Fibroblast of lung (primary cell): ENCODE measurements around the gene ZNF827.

Experiments
- CTCF ChIP-seq, 2 donors: IDR thresholded peaks in 1 of 2; conservative IDR thresholded peaks in 1 of 2; 1 replicate in 1 of 2; 2 replicates in 1 of 2; pipeline ENCODE4 v1.5.1; 2011 to 2012; ENCODE audit warnings: low read length in 2 of 2, control low read depth in 1 of 2, inconsistent platforms in 1 of 2, low read depth in 1 of 2, mild to moderate bottlenecking in 1 of 2
- EZH2 ChIP-seq: IDR thresholded peaks from 2 replicates; pipeline ENCODE4 v1.5.1; 2012; ENCODE audit warnings: low read length, control low read depth, mild to moderate bottlenecking; ENCODE audit errors: missing control alignments

- TF ChIP-seq CTCF (conservative IDR thresholded peaks at IDR 0.05 in 1 of 2, IDR thresholded peaks at IDR 0.05 in 1 of 2; ENCODE audit: low read depth in 1 of 2, low read length in 2 of 2) (no peak), EZH2 (no peak)
These were observed 118.8 kb downstream of the ZNF827 start for GRCh38 chr4:145819853-145820181.
